HG02571 (cell line): ENCODE data around the gene OR6B3.
"Not testable (repeated sequence)": the region's sequence is repeated elsewhere in the genome, so short reads cannot be mapped to it uniquely, and the experiment has no call there.

Experiments
- ATAC-seq: cut with Tn5 transposase; IDR thresholded peaks from one replicate; pipeline ENCODE4 v1.9.1; 2021; ENCODE audit warnings: mild to moderate bottlenecking, moderate library complexity; ENCODE audit not compliant: unreplicated experiment

The OR6B3 gene

GRCh38 chr2:240045098-240045497 is 8.2 kb downstream of the OR6B3 start:
- no peak for ATAC-seq

- not testable (repeated sequence) for ATAC-seq
Observed at GRCh38 chr2:240044096-240044495, 9.2 kb downstream of the OR6B3 start.

- ATAC-seq, result no peak
Observed at GRCh38 chr2:240043279-240043989, 9.9 kb downstream of the OR6B3 start.

- no peak for ATAC-seq
Observed at GRCh38 chr2:240042740-240043139, 10.6 kb downstream of the OR6B3 start.

DNA sequence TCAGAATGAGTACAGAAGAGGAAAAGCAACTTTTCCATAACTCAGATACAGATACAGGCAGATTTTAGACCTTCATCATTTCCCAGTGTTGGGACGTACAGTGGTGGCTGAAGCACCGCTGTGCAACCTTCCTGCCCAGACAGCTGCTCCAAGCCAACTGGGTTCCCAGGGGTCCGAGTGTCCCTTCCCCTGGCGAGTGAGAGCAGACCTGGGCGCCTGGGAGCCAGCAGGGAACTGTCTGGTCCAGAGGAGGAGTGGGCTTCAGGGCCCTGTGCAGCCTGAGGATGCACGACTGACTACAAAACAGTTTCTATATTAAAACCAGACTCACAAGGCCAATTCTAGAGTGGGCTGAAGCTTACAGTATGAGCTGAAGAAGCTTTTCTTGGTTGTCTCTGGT is 12.0 kb downstream of the OR6B3 start:
- ATAC-seq, result no peak

DNA sequence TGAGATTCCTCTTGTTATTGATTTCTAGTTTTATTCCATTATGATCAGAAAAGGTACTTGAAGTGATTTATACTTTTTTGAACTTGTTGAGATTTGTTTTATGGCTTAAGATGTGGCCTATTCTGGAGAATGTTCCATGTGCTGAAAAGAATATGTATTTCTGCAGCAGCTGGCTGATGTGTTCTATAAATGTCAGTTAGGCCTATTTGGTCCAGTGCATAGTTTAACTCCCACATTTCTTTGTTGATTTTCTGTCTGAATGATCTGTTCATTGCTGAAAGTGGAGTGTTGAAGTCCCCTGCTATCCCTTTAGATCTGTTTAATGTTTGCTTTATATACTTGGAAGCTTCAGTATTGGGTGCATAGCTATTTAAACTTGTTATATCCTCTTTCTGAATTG is 16.0 kb downstream of the OR6B3 start:
- no peak for ATAC-seq

DNA sequence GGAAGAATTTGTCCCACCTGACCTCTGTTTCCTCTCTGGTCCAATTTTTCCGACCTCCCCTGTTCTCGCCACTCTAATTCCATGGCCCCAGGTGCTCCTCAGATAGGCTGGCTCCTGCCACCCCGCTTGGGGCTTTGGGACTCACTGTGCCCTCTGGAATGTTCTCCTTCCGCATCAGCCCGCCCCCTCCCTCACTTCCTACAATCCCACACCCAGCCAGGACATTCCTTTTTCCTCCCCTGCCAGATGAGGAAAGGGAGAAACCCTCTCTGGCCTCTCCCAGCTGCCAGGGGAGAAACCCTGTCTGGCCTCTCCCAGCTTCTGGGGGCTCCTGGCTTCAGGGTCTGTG is 20.0 kb downstream of the OR6B3 start:
- no peak for ATAC-seq

DNA sequence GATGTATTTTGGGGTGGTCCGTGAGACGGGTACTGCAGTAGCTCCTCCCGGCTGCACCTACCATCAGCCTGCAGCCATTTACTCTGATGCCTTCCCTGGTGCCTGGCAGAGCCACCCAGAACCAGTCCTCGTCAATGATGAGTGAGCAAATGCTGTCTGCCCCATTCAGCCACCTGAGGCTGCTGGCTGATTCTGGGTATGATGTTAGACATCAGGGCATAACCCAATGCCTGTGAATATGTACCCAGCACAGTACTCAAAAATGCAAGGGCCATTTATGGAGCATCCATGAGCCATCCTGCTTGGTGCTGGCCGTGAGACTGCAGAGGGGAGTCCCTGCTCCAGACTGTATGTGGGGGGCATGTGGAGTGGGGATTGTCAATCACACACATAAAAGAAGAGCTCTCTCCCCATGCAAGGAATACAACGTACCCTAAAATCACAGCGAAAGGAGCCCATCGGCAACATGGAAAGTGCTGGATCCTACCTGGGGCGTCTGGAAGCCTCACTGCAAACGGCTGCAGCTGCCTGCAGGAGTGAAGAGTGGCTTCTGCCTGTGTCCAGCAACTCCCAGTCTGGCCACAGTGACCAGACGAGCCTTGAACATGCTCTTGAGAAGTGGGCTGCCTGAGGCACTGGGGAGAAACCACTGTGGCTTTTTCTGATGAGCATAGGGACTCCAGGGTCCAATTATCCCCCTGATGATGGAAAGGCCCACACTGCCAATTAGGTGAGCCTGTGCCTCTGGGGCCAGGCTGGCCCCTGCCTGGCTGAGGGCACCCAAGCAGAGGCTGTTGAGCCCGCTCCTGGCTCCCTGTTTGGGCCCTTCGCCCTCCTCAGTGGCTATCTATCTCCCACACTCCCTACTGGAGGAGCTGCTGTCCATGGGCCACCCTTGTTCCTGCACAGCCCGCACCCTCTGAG is 20.7 kb downstream of the OR6B3 start:
- no peak for ATAC-seq

DNA sequence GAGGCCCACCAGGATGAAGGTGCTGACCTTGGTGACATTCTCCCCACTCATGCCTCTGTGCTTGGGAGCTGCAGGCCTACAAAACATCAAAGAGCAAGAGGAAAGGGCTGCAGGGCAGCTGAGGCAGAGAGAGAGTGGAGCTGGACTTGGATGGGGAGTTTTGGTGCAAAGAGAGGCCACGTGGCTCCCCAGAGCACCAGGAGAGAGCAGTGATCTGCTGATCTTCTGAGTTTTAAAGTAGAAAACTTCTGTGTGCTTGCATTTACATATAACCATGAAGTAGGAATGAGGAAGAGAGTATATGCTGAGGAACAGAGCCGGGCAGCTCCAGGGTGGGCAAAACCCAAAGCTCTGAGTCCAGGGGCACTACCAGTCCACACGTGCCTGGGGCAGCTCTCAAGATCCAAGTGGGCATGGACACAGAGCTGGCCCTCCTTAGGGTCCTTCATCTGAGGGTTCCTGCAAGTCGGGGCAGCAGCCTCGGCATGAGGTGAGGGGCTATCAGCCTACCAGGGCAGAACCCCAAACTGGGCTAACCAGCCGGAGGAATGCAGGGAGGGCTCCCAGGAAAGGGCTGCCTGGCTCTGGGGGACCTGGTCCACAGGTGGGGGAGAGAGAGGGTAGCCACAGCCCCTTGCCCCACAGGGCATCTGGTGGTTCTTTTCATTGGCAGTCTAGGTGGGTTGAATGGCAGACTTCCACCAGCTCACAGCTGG is 22.8 kb downstream of the OR6B3 start, which contains the start of gene OR6B2:
Gene OR6B2, minus strand, starts transcription at position 51 of the 716 bp plus-strand sequence. Its CDS starts 0 bp downstream, at position 51.
- ATAC-seq, result no peak

GRCh38 chr2:240024766-240025165 is 28.6 kb downstream of the OR6B3 start:
- no peak for ATAC-seq

DNA sequence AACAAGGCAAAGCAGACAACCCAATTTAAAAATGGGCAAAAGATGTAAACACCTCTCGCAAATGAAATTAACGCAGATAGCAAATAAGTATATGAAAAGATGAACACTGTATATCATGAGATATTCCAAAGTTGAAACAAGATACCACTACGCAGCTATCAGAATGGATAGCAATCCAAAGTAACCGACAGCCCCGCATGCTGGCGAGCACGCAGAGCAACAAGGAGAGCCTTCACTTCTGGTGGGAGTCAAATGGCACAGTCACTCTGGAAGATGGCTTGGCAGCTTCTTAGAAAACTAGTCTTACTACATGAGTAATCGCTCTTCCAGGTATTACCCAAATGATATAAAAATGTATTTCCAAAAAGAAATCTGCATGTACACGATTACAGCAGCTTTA is 29.5 kb downstream of the OR6B3 start:
- no peak for ATAC-seq

- no peak for ATAC-seq
Observed at GRCh38 chr2:240021488-240022104, 31.7 kb downstream of the OR6B3 start.

DNA sequence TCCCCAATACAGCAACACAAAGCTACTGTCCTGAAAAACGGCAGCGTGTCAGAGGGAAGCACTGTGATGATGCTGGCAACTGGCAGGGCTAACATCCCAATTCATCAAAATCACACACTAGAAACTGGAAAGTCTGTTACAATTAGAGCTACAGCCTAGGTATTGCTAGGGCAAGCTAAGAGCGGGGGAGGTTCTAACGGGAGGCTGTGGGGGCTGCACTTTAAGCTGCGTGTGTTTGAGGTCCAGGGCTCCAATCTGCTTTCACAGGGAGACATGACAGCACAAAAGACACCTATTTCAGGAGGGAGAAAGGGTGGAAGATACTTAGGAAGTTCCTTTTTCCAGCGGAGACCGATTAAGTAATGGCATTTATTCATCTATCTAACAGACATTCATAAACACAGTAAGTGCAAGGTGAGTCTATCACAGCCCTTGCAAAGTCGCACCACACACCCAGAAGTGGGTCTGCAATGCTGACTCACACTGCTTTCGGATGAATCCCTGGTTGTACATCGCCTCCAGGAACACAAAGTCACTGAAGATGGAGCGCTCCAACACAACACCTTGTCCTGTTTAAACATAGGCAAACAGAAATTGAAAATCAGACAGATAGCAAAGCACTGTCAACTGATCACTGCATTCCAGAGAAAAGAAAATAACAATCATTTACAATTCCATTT is 35.1 kb downstream of the OR6B3 start:
- ATAC-seq, result no peak

GRCh38 chr2:240014327-240014726 is 39.0 kb downstream of the OR6B3 start:
- ATAC-seq, result no peak

DNA sequence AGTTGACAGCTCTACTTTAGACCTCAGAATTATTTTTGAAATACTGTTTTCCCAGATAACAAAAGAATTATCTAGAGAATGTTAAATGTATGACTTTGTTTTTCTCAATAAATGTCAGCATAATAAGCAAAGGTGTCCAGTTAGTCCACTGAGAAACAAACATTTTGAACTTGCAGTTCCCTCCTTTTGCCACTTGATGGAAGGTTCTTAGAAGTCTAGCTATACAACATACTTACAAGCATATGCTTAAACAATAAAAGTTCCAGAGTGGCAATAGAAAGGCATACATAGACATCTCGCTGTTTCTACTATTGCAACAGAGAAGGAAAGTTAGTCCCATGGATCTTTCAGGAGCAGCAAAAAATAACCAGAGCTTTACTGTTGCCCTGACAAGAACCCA is 40.0 kb downstream of the OR6B3 start:
- ATAC-seq, result no peak

DNA sequence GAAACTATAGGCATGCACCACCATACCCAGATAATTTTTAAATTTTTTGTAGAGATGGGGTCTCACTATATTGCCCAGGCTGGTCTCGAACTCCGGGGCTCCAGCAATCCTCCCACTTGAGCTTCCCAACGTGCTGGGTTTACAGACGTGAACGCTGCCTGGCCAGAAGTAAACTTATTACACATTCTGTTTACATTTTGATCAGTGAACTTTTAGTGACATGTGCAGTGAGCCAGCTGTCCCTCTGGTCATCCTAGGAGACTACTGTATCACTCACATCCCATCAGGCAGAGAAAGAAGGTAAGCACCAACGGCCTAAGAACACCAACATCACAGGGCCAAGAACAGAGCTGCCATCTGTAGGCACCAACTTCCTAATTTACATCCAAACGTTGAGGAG is 50.3 kb downstream of the OR6B3 start:
- no peak for ATAC-seq

GRCh38 chr2:240000671-240001070 is 52.6 kb downstream of the OR6B3 start:
- ATAC-seq, result no peak

GRCh38 chr2:239997686-239998409 is 55.5 kb downstream of the OR6B3 start:
- no peak for ATAC-seq
